K562 (cell line): ENCODE results near the gene RCSD1. TPM values are rescaled to one million over a fixed set of nuclear protein-coding genes. Genes with fewer than 3 reads are reported as not detected.

Source experiments
- ATAC-seq: fragments of 200-7000 bp; cut with Tn5 transposase; 3 replicates; pipeline ENCODE4 v1.9.1; 2020; ENCODE audit warnings: moderate library complexity
- BruUV-seq: library from RNA; stranded (reverse); fragments of 400-500 nt; replicated peaks from 2 replicates; lab custom pipeline; 2021; lab: Mats Ljungman, UMichigan
- CTCF ChIA-PET: fragments of 300-600 bp; formaldehyde crosslinking; extraction: SDS; loops from one replicate; lab custom pipeline; 2021; ENCODE audit warnings: low intra/inter-chr PET ratio; lab: Yijun Ruan, JAX
- POLR2A ChIA-PET: fragments of 300-600, 350-650 bp; sonication (Branson Sonifier 250); formaldehyde crosslinking; extraction: SDS; loops from one replicate; lab custom pipeline; 2021; ENCODE audit warnings: antibody characterized with exemption, inconsistent platforms; lab: Yijun Ruan, JAX
- DNase-seq, 4 experiments: peaks; one replicate each; pipeline versions ENCODE4 v3.0.0 to v3.0.0-alpha.2; 2011 to 2018; ENCODE audit warnings: low spot score in 3 of 4, mixed read lengths in 3 of 4; ENCODE audit errors: extremely low read depth in 1 of 4
- FAIRE-seq: peaks from 2 replicates; lab custom pipeline; 2011; peaks lifted over from hg19 to GRCh38; lab: Jason Lieb, UNC
- H2AFZ ChIP-seq: 2 replicates; pipeline ENCODE4 v1.6.0; 2011; ENCODE audit warnings: low read depth, low read length, control low read depth, inconsistent platforms
- H3K27ac ChIP-seq: fragments of 200-600 bp; 3 replicates; pipeline ENCODE4 v1.8.0; 2011; ENCODE audit warnings: low read depth, mild to moderate bottlenecking, control low read depth, inconsistent platforms, low read length, moderate library complexity, mixed read lengths; ENCODE audit errors: extremely low read depth
- H3K27me3 ChIP-seq, 2 experiments: fragments of 300-600 bp in 1 of 2; 2 replicates in 1 of 2; 3 replicates in 1 of 2; pipeline versions ENCODE4 v1.6.0 to v1.8.0; 2011; ENCODE audit warnings: inconsistent platforms in 2 of 2, low read length in 2 of 2, mild to moderate bottlenecking in 1 of 2, mixed read lengths in 1 of 2, moderate library complexity in 1 of 2; ENCODE audit not compliant: control insufficient read depth in 2 of 2, insufficient read depth in 2 of 2
- H3K36me3 ChIP-seq: fragments of 300-600 bp; 3 replicates; pipeline ENCODE4 v1.8.0; 2011; ENCODE audit warnings: mild to moderate bottlenecking, low read length, inconsistent platforms; ENCODE audit not compliant: control insufficient read depth, insufficient read depth
- H3K4me1 ChIP-seq, 2 experiments: fragments of 200-600 bp in 1 of 2; replicated peaks in 1 of 2; 2 replicates in 1 of 2; 3 replicates in 1 of 2; pipeline versions ENCODE4 v1.5.1 to v1.8.0; 2011; ENCODE audit warnings: inconsistent platforms in 2 of 2, low read length in 2 of 2, mild to moderate bottlenecking in 1 of 2, mixed read lengths in 1 of 2, moderate library complexity in 1 of 2; ENCODE audit not compliant: control insufficient read depth in 2 of 2, insufficient read depth in 2 of 2
- H3K4me2 ChIP-seq: 2 replicates; pipeline ENCODE4 v1.6.1; 2011; ENCODE audit warnings: low read length, control low read depth, inconsistent platforms, mixed read lengths; ENCODE audit not compliant: insufficient read depth
- H3K4me3 ChIP-seq: fragments of 200-600 bp; sonication (generic), shearing (Covaris generic); 2 replicates; pipeline ENCODE4 v1.5.1; 2016; ENCODE audit warnings: control low read depth, inconsistent platforms
- H3K79me2 ChIP-seq: fragments of 200-600 bp; 3 replicates; pipeline ENCODE4 v1.8.0; 2011; ENCODE audit warnings: low read length, inconsistent platforms; ENCODE audit not compliant: control insufficient read depth, insufficient read depth
- H3K9ac ChIP-seq, 2 experiments: 2 replicates each; pipeline versions ENCODE4 v1.6.0 to v1.6.1; 2011; ENCODE audit warnings: low read depth in 2 of 2, low read length in 2 of 2, control low read depth in 1 of 2, inconsistent platforms in 1 of 2, mild to moderate bottlenecking in 1 of 2, mixed read lengths in 1 of 2; ENCODE audit not compliant: insufficient read depth in 1 of 2
- H3K9me1 ChIP-seq: one replicate; pipeline ENCODE4 v1.6.0; 2011; ENCODE audit warnings: inconsistent platforms, mild to moderate bottlenecking, low read length, moderate library complexity; ENCODE audit not compliant: control insufficient read depth, insufficient read depth
- H3K9me3 ChIP-seq: replicated peaks from 2 replicates; pipeline ENCODE4 v1.5.1; 2011; ENCODE audit warnings: low read depth, low read length, inconsistent platforms; ENCODE audit not compliant: control insufficient read depth, insufficient read depth
- H4K20me1 ChIP-seq: replicated peaks from 2 replicates; pipeline ENCODE4 v1.6.1; 2011; ENCODE audit warnings: low read length, inconsistent platforms, mixed read lengths; ENCODE audit not compliant: control insufficient read depth, insufficient read depth
- BMI1 ChIP-seq: fragments of 150-350 bp; IDR thresholded peaks from 2 replicates; pipeline ENCODE4 v1.6.1; 2014; ENCODE audit warnings: low read length
- CHAMP1 ChIP-seq: fragments of 450-650 bp; IDR thresholded peaks from 2 replicates; pipeline ENCODE4 v1.6.1; 2016; ENCODE audit warnings: mild to moderate bottlenecking
- SAFB ChIP-seq: fragments of 200-400 bp; formaldehyde crosslinking; IDR thresholded peaks from 2 replicates; pipeline ENCODE4 v1.6.1; 2017; ENCODE audit warnings: low read depth, low read length, borderline replicate concordance
- SMAD4 ChIP-seq: fragments of 250-450 bp; sonication (Bioruptor Pico); conservative IDR thresholded peaks from 2 replicates; pipeline ENCODE4 v1.8.0; 2021; ENCODE audit warnings: inconsistent platforms, mild to moderate bottlenecking, moderate library complexity
- ZBTB33 ChIP-seq: sonication (generic); formaldehyde crosslinking; IDR thresholded peaks from 2 replicates; pipeline ENCODE4 v1.8.1; 2023; ENCODE audit warnings: mild to moderate bottlenecking, missing genetic modification reagents
- ZBTB9 ChIP-seq: fragments of 450-650 bp; formaldehyde crosslinking; IDR thresholded peaks from 2 replicates; pipeline ENCODE4 v1.4.0; 2020; ENCODE audit warnings: mild to moderate bottlenecking, moderate library complexity
- ZNF224 ChIP-seq: sonication (generic); formaldehyde crosslinking; IDR thresholded peaks from 2 replicates; pipeline ENCODE4 v1.8.0; 2022; ENCODE audit warnings: mild to moderate bottlenecking, missing genetic modification reagents
- ZNF445 ChIP-seq: fragments of 250-450 bp; sonication (Bioruptor Pico); IDR thresholded peaks from 2 replicates; pipeline ENCODE4 v1.4.0; 2020; ENCODE audit warnings: low read depth, mild to moderate bottlenecking, moderate library complexity
- WGBS: fragments of 100-300 bp; shearing (Covaris generic); methylation state at CpG from one replicate; pipeline ENCODE4 v1.1.6; 2016; ENCODE audit warnings: low coverage, mixed read lengths; ENCODE audit not compliant: insufficient coverage; ENCODE audit errors: missing lambda C conversion rate; 5-methylcytosine and 5-hydroxymethylcytosine counted together
- in situ Hi-C: fragments of 300-500 bp; cut with MboI; formaldehyde crosslinking; loops from 4 replicates; pipeline ENCODE4 v1.15.0; 2018; ENCODE audit warnings: inconsistent platforms, mixed read lengths
- intact Hi-C: fragments of 100-400 bp; cut with micrococcal nuclease; formaldehyde crosslinking; loops from 2 replicates; pipeline ENCODE4 v1.14.2; 2022
- polyA plus RNA-seq, 8 experiments: library from polyadenylated mRNA; depleted of rRNA in 4 of 8; stranded (reverse) in 5 of 8; unstranded in 3 of 8; fragments of >200 nt; fragmentation: Nextera tagmentation in 2 of 8; fragmentation: Illumina TruSeq in 1 of 8; extraction: Ambion mirVana in 2 of 8; extraction: Trizol in 1 of 8; gene quantifications; 2 replicates each; pipeline versions ENCODE4 v1.2.1 to v1.2.3, GENCODE V29; 2011 to 2014; ENCODE audit warnings: inconsistent platforms in 1 of 8, missing spikeins in 1 of 8
- total RNA-seq, 7 experiments: library from RNA; depleted of rRNA in 6 of 7; stranded (reverse); fragments of >200 nt in 6 of 7; fragmentation: Illumina TruSeq in 2 of 7; extraction: Trizol in 2 of 7; gene quantifications; 2 replicates each; pipeline versions ENCODE4 v1.2.1 to v1.2.3, GENCODE V29; 2011 to 2021; ENCODE audit warnings: low replicate concordance in 1 of 7

Gene RCSD1
- total and polyA plus RNA-seq, 9 of the 15 experiments (the other 6 are each of a cell fraction or from before 2014, with no cell fraction given) = 7.8 to 69.8 (median 45.3) TPM

GRCh38 chr1:167666416-167666815 is 36.4 kb downstream of the RCSD1 start:
- Histone ChIP-seq H2AFZ (no peak overlapping the region), H3K4me2 (no peak overlapping the region), H3K4me3 (no peak overlapping the region), H3K9me1 (no peaks in the 10 kb centered on the region), H3K9me3 (no peaks in the 10 kb centered on the region), H4K20me1 (no peaks in the 10 kb centered on the region; the same call in 1 of the 2 replicates), H3K27ac (no peak overlapping the region), H3K9ac (no peak overlapping the region), H3K4me1 (peaks cover 15% of the 10 kb centered on the region in 2 experiments; a peak in 4 of 5 replicates), H3K27me3 (no peaks in the 10 kb centered on the region), H3K79me2 (no peaks in the 10 kb centered on the region; the same call in 2 of the 3 replicates), H3K36me3 (peaks cover 22% of the 10 kb centered on the region; the same call in 2 of the 3 replicates)
- POLR2A ChIA-PET = interaction anchor here (0.7 kb wide), 1 partner anchor 40 kb away, joined by 3 read pairs; no protein-coding TSS in a partner anchor
- ATAC-seq (no peak), FAIRE-seq (no peak), DNase-seq (no peak)
- CTCF ChIA-PET = no interaction called here
- intact Hi-C loops = no loop called here
- TF ChIP-seq BMI1 (no peak), CHAMP1 (no peak), ZBTB33 (CRISPR knock-in tag) (no peak), ZNF224 (CRISPR knock-in tag) (no peak), ZBTB9 (CRISPR knock-in tag) (no peak), SAFB (no peak), SMAD4 (CRISPR knock-in tag) (no peak), ZNF445 (CRISPR knock-in tag) (no peak)
- 93% methylated on average over 4 of the region's 4 CpGs for WGBS
- BruUV-seq = no TSS peak
- in situ Hi-C loops = no loop called here
